ENCODE results near the gene TMC3.

Gene TMC3

DNA sequence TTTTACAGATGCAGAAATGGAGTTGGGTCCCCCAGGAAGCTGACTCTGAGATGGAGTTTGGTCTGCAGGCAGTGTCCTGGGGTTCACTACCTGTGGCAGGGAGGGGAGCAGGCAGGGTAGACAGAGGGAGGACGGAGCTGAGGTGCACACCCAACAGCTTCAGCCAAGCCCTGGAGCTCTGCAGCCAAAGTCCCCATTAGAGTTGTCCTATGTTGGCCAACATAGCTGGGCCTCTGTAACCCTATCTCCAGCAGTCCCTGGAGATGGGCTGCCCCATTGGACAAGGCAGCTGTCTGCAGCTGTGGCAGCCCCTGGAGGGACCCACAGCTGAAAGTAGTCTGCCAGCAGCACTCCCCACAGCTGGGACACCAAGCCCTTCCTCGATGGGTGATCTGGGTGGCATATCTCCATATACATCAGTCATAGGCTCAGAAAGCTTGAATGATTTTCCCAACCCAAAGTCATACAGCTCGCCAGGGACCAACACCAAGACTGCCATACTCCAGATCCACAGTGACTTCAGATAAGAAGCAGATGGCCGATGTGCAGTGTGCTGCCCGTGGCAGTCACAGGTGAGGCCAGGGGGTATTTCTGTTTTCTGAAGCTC, 82.0 kb downstream of the TMC3 start:
- in situ Hi-C loops (cut with MboI; ENCODE audit: low pct_unique_long_range_greater_than_20kb, low sequenced_read_pairs, unreplicated experiment) = loop anchor here (25.0 kb wide), 2 partner anchors 305 to 645 kb away; partner anchors contain the start of gene MESD
- TF ChIP-seq, protein P1, sequence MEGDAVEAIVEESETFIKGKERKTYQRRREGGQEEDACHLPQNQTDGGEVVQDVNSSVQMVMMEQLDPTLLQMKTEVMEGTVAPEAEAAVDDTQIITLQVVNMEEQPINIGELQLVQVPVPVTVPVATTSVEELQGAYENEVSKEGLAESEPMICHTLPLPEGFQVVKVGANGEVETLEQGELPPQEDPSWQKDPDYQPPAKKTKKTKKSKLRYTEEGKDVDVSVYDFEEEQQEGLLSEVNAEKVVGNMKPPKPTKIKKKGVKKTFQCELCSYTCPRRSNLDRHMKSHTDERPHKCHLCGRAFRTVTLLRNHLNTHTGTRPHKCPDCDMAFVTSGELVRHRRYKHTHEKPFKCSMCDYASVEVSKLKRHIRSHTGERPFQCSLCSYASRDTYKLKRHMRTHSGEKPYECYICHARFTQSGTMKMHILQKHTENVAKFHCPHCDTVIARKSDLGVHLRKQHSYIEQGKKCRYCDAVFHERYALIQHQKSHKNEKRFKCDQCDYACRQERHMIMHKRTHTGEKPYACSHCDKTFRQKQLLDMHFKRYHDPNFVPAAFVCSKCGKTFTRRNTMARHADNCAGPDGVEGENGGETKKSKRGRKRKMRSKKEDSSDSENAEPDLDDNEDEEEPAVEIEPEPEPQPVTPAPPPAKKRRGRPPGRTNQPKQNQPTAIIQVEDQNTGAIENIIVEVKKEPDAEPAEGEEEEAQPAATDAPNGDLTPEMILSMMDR (IDR thresholded peaks at IDR 0.05; ENCODE audit: extremely low read depth, insufficient read depth, missing control alignments) = no peak
- DNase-seq (ENCODE audit: low spot score) = no peak

DNA sequence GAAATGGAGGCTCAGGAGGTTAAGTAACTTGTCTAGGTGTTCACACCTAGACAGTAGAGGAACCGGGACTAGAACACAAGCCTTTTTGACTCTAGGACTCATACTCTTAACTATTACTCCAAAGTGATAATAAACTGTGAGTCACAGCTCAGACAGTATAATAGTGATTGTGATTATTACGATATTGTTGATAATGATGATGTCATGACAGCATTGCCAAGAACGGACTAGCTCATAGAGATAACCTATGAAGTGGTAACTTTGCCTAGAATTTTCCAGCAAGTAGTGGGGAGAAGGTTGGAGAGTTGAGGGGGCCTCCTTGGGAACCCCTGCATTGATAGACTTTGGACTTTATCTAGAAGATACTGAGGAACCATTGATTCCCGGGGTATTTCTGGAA, 84.1 kb downstream of the TMC3 start:
- TF ChIP-seq, protein P1 (IDR thresholded peaks at IDR 0.05; ENCODE audit: extremely low read depth, insufficient read depth, missing control alignments) = no peak
- in situ Hi-C loops (cut with MboI; ENCODE audit: low pct_unique_long_range_greater_than_20kb, low sequenced_read_pairs, unreplicated experiment) = loop anchor here (25.0 kb wide), 2 partner anchors 303 to 647 kb away; partner anchors contain the start of gene MESD
- no peak for DNase-seq (ENCODE audit: low spot score)

DNA sequence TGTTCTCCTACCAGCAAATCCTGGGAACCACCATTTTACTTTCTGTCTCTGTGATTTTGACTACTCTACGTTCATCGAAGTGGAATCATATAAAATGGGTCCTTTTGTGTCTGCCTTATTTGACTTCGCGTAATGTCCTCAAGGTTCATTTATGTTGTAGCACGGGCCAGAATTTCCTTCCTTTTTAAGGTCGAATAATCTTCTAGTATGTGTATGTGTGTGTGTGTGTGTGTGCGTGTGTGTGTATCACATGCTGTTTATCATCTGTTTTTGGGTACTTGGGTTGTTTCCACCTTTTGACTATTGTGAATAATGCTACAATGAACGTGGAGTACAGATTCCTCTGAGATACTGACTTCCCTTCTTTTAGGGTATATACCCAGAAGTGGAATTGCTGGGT, 85.4 kb downstream of the TMC3 start:
- TF ChIP-seq, protein P1 (IDR thresholded peaks at IDR 0.05; ENCODE audit: extremely low read depth, insufficient read depth, missing control alignments) = no peak
- in situ Hi-C loops (cut with MboI; ENCODE audit: low pct_unique_long_range_greater_than_20kb, low sequenced_read_pairs, unreplicated experiment) = loop anchor here (25.0 kb wide), 2 partner anchors 301 to 649 kb away; partner anchors contain the start of gene MESD
- DNase-seq (ENCODE audit: low spot score) = no peak

DNA sequence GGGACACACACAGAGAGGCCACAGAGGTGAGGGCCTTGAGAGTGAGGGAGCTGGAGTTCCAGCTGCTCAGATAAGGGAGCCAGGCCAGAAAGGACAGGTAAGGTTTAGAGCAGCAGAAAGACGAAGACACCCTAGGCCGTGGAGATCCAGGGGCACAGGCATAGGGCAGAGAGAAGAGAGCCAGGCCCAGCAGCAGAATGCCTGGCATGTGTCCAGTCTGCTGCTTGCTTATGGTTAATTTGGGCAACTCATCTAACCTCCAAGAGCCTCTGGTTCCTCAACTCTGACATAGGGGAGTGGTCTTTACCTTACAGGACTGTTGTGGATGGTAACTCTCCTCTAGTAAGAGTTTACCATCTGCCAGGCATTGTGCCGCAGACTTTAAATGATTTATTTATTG, 86.0 kb downstream of the TMC3 start:
- TF ChIP-seq, protein P1 (IDR thresholded peaks at IDR 0.05; ENCODE audit: extremely low read depth, insufficient read depth, missing control alignments) = no peak
- in situ Hi-C loops (cut with MboI; ENCODE audit: low pct_unique_long_range_greater_than_20kb, low sequenced_read_pairs, unreplicated experiment) = loop anchor here (25.0 kb wide), 2 partner anchors 301 to 649 kb away; partner anchors contain the start of gene MESD

DNA sequence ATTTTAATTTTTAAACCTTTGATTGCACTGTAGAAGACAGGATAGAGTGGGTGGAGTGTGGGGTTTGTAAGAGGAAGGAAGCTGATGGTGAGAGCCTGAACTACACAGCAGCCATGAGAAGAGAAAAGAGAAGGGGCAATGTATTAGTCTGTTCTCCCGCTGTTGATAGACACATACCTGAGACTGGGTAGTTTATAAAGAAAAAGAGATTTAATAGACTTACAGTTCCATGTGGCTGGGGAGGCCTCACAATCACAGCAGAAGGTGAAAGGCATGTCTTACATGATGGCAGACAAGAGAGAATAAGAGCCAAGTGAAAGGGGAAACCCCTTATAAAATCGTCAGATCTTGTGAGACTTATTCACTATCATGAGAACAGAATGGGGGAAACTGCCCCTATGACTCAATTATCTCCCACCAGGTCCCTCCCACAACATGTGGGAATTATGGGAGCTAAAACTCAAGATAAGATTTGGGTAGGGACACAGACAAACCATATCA, 87.3 kb downstream of the TMC3 start:
- in situ Hi-C loops (cut with MboI; ENCODE audit: low pct_unique_long_range_greater_than_20kb, low sequenced_read_pairs, unreplicated experiment) = loop anchor here (25.0 kb wide), 2 partner anchors 299 to 651 kb away; partner anchors contain the start of gene MESD
- no peak for DNase-seq (ENCODE audit: low spot score)

More for the DNA sequence above, 86.0 kb downstream of the TMC3 start:
- DNase-seq (ENCODE audit: low spot score) = no peak

DNA sequence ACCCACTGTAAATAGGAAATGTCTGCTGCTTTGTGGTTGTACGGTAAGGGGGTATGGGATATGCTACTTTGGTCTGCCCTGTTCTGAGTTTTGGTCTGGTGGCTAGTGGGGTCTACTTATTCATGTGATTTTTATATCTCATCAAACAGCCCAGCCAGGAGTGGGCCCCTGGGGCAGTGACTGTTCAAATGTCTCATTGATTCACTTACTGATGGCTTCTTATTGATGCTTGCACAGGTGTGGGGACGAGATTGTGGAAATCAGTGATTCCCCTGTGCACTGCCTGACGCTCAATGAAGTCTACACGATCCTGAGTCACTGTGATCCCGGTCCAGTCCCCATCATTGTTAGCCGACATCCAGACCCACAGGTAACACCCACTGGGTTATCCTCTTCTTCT, 88.6 kb downstream of the TMC3 start:
- in situ Hi-C loops (cut with MboI; ENCODE audit: low pct_unique_long_range_greater_than_20kb, low sequenced_read_pairs, unreplicated experiment) = loop anchor here (25.0 kb wide), 2 partner anchors 298 to 652 kb away; partner anchors contain the start of gene MESD
- TF ChIP-seq, protein P1 (IDR thresholded peaks at IDR 0.05; ENCODE audit: extremely low read depth, insufficient read depth, missing control alignments) = no peak

More for the DNA sequence above, 87.3 kb downstream of the TMC3 start:
- TF ChIP-seq, protein P1 (IDR thresholded peaks at IDR 0.05; ENCODE audit: extremely low read depth, insufficient read depth, missing control alignments) = no peak

More for the DNA sequence above, 88.6 kb downstream of the TMC3 start:
- DNase-seq (ENCODE audit: low spot score) = no peak
